ENCODE results near the gene FSTL4.

The FSTL4 gene

GRCh38 chr5:133289686-133290367, 322.5 kb downstream of the FSTL4 start:
- DNase-seq (ENCODE audit: insufficient read length, low spot score), result no peak
- no peak for FAIRE-seq
- TF ChIP-seq, protein P1, sequence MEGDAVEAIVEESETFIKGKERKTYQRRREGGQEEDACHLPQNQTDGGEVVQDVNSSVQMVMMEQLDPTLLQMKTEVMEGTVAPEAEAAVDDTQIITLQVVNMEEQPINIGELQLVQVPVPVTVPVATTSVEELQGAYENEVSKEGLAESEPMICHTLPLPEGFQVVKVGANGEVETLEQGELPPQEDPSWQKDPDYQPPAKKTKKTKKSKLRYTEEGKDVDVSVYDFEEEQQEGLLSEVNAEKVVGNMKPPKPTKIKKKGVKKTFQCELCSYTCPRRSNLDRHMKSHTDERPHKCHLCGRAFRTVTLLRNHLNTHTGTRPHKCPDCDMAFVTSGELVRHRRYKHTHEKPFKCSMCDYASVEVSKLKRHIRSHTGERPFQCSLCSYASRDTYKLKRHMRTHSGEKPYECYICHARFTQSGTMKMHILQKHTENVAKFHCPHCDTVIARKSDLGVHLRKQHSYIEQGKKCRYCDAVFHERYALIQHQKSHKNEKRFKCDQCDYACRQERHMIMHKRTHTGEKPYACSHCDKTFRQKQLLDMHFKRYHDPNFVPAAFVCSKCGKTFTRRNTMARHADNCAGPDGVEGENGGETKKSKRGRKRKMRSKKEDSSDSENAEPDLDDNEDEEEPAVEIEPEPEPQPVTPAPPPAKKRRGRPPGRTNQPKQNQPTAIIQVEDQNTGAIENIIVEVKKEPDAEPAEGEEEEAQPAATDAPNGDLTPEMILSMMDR (IDR thresholded peaks at IDR 0.05; ENCODE audit: insufficient read depth, missing control alignments), result no peak

DNA sequence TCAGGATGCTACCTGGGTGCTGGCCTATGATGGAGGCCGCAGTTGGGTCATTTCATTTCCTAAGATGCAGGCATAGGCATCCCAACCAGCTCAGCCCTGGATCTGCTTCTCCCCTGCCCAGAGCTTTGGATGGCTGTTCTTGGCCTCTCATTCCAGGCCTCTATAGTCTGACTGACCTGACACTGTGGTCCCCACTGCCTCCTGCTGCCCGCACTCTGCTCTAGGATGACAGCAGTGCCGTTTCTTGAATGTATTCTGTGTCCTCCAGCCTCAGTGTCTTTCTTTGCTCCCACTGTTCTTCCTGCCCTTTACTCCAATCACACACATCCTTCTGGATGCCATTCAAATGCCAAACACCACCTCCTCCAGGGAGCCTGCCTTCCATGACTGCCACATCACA, 324.8 kb downstream of the FSTL4 start:
- peak; percentile 54 for DNase-seq (ENCODE audit: insufficient read length, low spot score)

GRCh38 chr5:133286483-133286882, 325.9 kb downstream of the FSTL4 start:
- TF ChIP-seq, protein P1 (IDR thresholded peaks at IDR 0.05; ENCODE audit: insufficient read depth, missing control alignments), result no peak
- no peak for DNase-seq (ENCODE audit: insufficient read length, low spot score)
- no peak for FAIRE-seq

More for the DNA sequence above, 324.8 kb downstream of the FSTL4 start:
- TF ChIP-seq, protein P1 (IDR thresholded peaks at IDR 0.05; ENCODE audit: insufficient read depth, missing control alignments), result peak; percentile 13
- FAIRE-seq, result no peak

DNA sequence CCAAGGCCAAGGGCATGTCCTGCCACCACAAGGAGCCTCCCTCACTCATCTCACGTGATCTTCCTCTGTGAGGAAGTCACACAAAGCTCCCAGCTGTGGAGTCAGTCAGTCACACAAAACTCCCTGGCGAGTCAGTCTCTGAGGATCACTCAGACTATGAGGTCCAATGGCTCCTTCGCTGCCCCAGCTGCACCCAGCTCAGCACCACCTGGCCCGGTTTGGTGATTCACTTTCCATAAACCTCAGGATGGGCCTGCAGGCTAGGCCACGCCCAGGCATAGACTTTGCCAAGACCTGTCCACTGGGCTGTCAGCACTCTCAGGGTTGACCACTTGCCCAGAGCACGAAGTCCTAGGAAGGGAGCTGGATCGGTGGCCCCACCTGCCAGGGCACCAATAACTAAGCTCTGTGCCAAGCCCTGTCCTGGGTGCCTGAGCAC, 326.7 kb downstream of the FSTL4 start:
- no peak for FAIRE-seq
- no peak for DNase-seq (ENCODE audit: insufficient read length, low spot score)
- TF ChIP-seq, protein P1 (IDR thresholded peaks at IDR 0.05; ENCODE audit: insufficient read depth, missing control alignments), result no peak

- no peak for FAIRE-seq
- DNase-seq (ENCODE audit: insufficient read length, low spot score), result no peak
- TF ChIP-seq, protein P1 (IDR thresholded peaks at IDR 0.05; ENCODE audit: insufficient read depth, missing control alignments), result no peak
Observed at GRCh38 chr5:133284306-133284705, 328.0 kb downstream of the FSTL4 start.

GRCh38 chr5:133278317-133278716, 334.0 kb downstream of the FSTL4 start:
- TF ChIP-seq, protein P1 (IDR thresholded peaks at IDR 0.05; ENCODE audit: insufficient read depth, missing control alignments), result no peak
- FAIRE-seq (no peak), DNase-seq (ENCODE audit: insufficient read length, low spot score) (no peak)

DNA sequence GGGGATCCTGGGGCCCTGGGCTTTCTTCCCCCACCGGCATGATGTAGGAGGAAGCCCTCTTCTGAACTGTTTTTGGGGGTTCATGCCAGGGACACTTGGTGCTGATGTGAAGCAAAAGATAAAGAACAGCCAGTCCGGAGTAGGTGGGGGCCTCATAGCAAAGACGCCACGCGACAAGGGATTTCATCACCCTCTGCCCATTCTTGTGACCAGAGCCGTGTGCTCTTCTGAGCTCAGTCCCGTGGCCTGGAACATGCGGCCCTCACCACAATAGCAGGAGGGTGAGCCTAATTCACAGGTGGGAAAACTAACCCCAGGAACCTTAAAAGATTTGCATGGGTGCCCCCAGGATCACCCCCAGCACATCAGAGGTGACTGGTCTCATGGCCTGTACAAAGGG, 334.6 kb downstream of the FSTL4 start:
- TF ChIP-seq, protein P1 (IDR thresholded peaks at IDR 0.05; ENCODE audit: insufficient read depth, missing control alignments), result no peak
- DNase-seq (ENCODE audit: insufficient read length, low spot score) (no peak), FAIRE-seq (no peak)

All from D721Med (cell line).